ENCODE measurements around the gene OR52E6. TPM values are rescaled to one million over a fixed set of nuclear protein-coding genes. Genes with fewer than 3 reads are reported as not detected.

Gene OR52E6
- total RNA-seq, 2 donors from 2014 or later = not detected

Other genes starting within 250 kb of the OR52E6 start
- not detected for gene TRIM6, start 245.3 kb downstream of the OR52E6 start, total RNA-seq
- 1 to 10 TPM; 3.8 to 6.5 TPM for gene TRIM34, start 216.9 kb downstream of the OR52E6 start, total RNA-seq
- 10 to 100 TPM in 1 of 2 donors, 1 to 10 TPM in 1; 9.9 to 10.4 TPM for gene TRIM5, start 156.8 kb downstream of the OR52E6 start, total RNA-seq
- gene TRIM22, start 152.1 kb downstream of the OR52E6 start, total RNA-seq = 100 to 1,000 TPM; 273 to 293 TPM
- under 1 TPM in 1 of 2 donors, not detected in 1; 0.20 TPM for gene OR56B1, start 105.4 kb downstream of the OR52E6 start, total RNA-seq
- gene OR52N4, start 87.7 kb downstream of the OR52E6 start, total RNA-seq = 1 to 10 TPM; 1.3 to 1.4 TPM
- not detected for gene OR52N5, start 58.5 kb downstream of the OR52E6 start, total RNA-seq
- not detected for gene OR52N1, start 50.6 kb downstream of the OR52E6 start, total RNA-seq
- gene OR52N2, start 33.0 kb downstream of the OR52E6 start, total RNA-seq = not detected
- not detected for gene OR52E8, start 15.8 kb upstream of the OR52E6 start, total RNA-seq
- not detected for gene OR52E4, start 38.7 kb upstream of the OR52E6 start, total RNA-seq
- gene OR52E5, start 51.3 kb upstream of the OR52E6 start, total RNA-seq = not detected
- gene OR56A3, start 100.4 kb upstream of the OR52E6 start, total RNA-seq = not detected
- gene OR56A5, start 126.6 kb upstream of the OR52E6 start, total RNA-seq = not detected
- gene OR52L1, start 145.1 kb upstream of the OR52E6 start, total RNA-seq = not detected
- gene OR56A4, start 165.0 kb upstream of the OR52E6 start, total RNA-seq = under 1 TPM in 1 of 2 donors, not detected in 1; 0.10 TPM
- not detected for gene OR56A1, start 188.9 kb upstream of the OR52E6 start, total RNA-seq